ELR (cell line): ENCODE results near the gene PSRC1.
"Not testable (repeated sequence)": the region's sequence is repeated elsewhere in the genome, so short reads cannot be mapped to it uniquely, and the experiment has no call there.

Experiments used
- DNase-seq: peaks from one replicate; pipeline ENCODE4 v3.0.0-alpha.2; 2015; ENCODE audit warnings: low read depth

Gene PSRC1

GRCh38 chr1:109282952-109283747 lies at the start of gene PSRC1:
Gene PSRC1, minus strand, starts transcription at chr1:109283145.
- peak; percentile 97 for DNase-seq

GRCh38 chr1:109331113-109331512 lies 48.2 kb upstream of the PSRC1 start:
- no peak for DNase-seq

GRCh38 chr1:109327285-109327684 lies 44.3 kb upstream of the PSRC1 start:
- DNase-seq: no peak

GRCh38 chr1:109322974-109323373 lies 40.0 kb upstream of the PSRC1 start:
- DNase-seq: no peak

- DNase-seq: no peak
These were observed 36.2 kb upstream of the PSRC1 start for GRCh38 chr1:109319114-109319513.

- no peak for DNase-seq
These were observed 33.6 kb upstream of the PSRC1 start for GRCh38 chr1:109316506-109316905.

GRCh38 chr1:109315288-109315687 lies 32.3 kb upstream of the PSRC1 start:
- DNase-seq: no peak

- DNase-seq: no peak
These were observed 31.9 kb upstream of the PSRC1 start for GRCh38 chr1:109314795-109315194.

- DNase-seq: no peak
These were observed 30.2 kb upstream of the PSRC1 start for GRCh38 chr1:109312978-109313775.

GRCh38 chr1:109312246-109312645 lies 29.3 kb upstream of the PSRC1 start:
- DNase-seq: no peak

- no peak for DNase-seq
These were observed 26.4 kb upstream of the PSRC1 start for GRCh38 chr1:109309347-109309746.

- no peak for DNase-seq
These were observed 24.5 kb upstream of the PSRC1 start for GRCh38 chr1:109307274-109308021.

GRCh38 chr1:109306832-109307273 lies 23.9 kb upstream of the PSRC1 start, which contains the start of gene MYBPHL:
Gene MYBPHL, minus strand, starts transcription at chr1:109307011. Its CDS starts 20 bp downstream, at chr1:109306991.
- no peak for DNase-seq

GRCh38 chr1:109305991-109306390 lies 23.0 kb upstream of the PSRC1 start:
- DNase-seq: not testable (repeated sequence)

GRCh38 chr1:109304226-109304920 lies 21.4 kb upstream of the PSRC1 start:
- no peak for DNase-seq

GRCh38 chr1:109301874-109302273 lies 18.9 kb upstream of the PSRC1 start:
- no peak for DNase-seq

GRCh38 chr1:109300650-109301151 lies 17.8 kb upstream of the PSRC1 start:
- no peak for DNase-seq

- peak; percentile 15 for DNase-seq
These were observed 16.8 kb upstream of the PSRC1 start for GRCh38 chr1:109299558-109300343.

- DNase-seq: peak; percentile 64
These were observed 16.0 kb upstream of the PSRC1 start for GRCh38 chr1:109298666-109299557.

GRCh38 chr1:109296782-109297181 lies 13.8 kb upstream of the PSRC1 start:
- no peak for DNase-seq
